SU-DHL-6 (cell line): Measurements from ENCODE around the gene SFXN2.

Source experiments
- H2AFZ ChIP-seq: fragments of 200-600 bp; sonication (generic); 2 replicates; pipeline ENCODE4 v1.6.1; 2014; ENCODE audit warnings: low read depth, mild to moderate bottlenecking, moderate library complexity, mixed read lengths, antibody characterized with exemption, low read length; ENCODE audit not compliant: severe bottlenecking
- H3F3A ChIP-seq: fragments of 200-600 bp; shearing (Covaris generic); 2 replicates; pipeline ENCODE4 v1.6.0; 2016; ENCODE audit warnings: antibody characterized with exemption, mild to moderate bottlenecking; ENCODE audit not compliant: insufficient read depth
- H3K27ac ChIP-seq: fragments of 200-600 bp; sonication (generic); 2 replicates; pipeline ENCODE4 v1.5.1; 2016; ENCODE audit warnings: low read depth, mild to moderate bottlenecking, low read length, moderate library complexity, mixed read lengths
- H3K27me3 ChIP-seq: fragments of 200-600 bp; sonication (generic), shearing (Covaris generic); 2 replicates; pipeline ENCODE4 v1.6.0; 2014; ENCODE audit warnings: mild to moderate bottlenecking, low read length
- H3K36me3 ChIP-seq: fragments of 200-600 bp; sonication (generic); 2 replicates; pipeline ENCODE4 v1.6.1; 2014; ENCODE audit warnings: mild to moderate bottlenecking, low read length, mixed read lengths
- H3K4me2 ChIP-seq: fragments of 300-600, 200-600 bp; shearing (Covaris generic), sonication (generic); 2 replicates; pipeline ENCODE4 v1.6.0; 2014; ENCODE audit warnings: low read length, low read depth, mild to moderate bottlenecking; ENCODE audit not compliant: poor library complexity, severe bottlenecking
- H3K4me3 ChIP-seq: fragments of 200-600 bp; sonication (generic); 2 replicates; pipeline ENCODE4 v1.5.1; 2014; ENCODE audit warnings: antibody characterized with exemption, low read length, mild to moderate bottlenecking, mixed read lengths; ENCODE audit not compliant: insufficient read depth, poor library complexity, severe bottlenecking
- H3K79me2 ChIP-seq: fragments of 200-600 bp; sonication (generic); 2 replicates; pipeline ENCODE4 v1.6.1; 2014; ENCODE audit warnings: mild to moderate bottlenecking, low read length, moderate library complexity; ENCODE audit not compliant: insufficient read depth
- H3K9ac ChIP-seq: fragments of 200-600 bp; sonication (generic); 2 replicates; pipeline ENCODE4 v1.7.0; 2014; ENCODE audit warnings: mild to moderate bottlenecking, low read length
- H3K9me2 ChIP-seq: fragments of 200-600 bp; sonication (generic); replicated peaks from 2 replicates; pipeline ENCODE4 v1.6.1; 2014; ENCODE audit warnings: low read length; ENCODE audit not compliant: insufficient read depth
- H3K9me3 ChIP-seq: fragments of 200-600 bp; sonication (generic); 2 replicates; pipeline ENCODE4 v1.6.1; 2014; ENCODE audit warnings: low read length, mixed read lengths; ENCODE audit not compliant: insufficient read depth
- H4K20me1 ChIP-seq: fragments of 200-600 bp; sonication (generic); 2 replicates; pipeline ENCODE4 v1.6.1; 2014; ENCODE audit warnings: low read depth, mild to moderate bottlenecking, antibody characterized with exemption, low read length, moderate library complexity, mixed read lengths
- EZH2phosphoT487 ChIP-seq: fragments of 200-600 bp; sonication (generic), shearing (Covaris generic); conservative IDR thresholded peaks from 2 replicates; pipeline ENCODE4 v1.6.1; 2018; ENCODE audit warnings: mild to moderate bottlenecking, antibody characterized with exemption, low read length, moderate library complexity, mixed read lengths
- TF ChIP-seq, protein P1 (sequence below): fragments of 200-600 bp; sonication (generic); IDR thresholded peaks from one replicate; pipeline ENCODE4 v1.5.1; 2017; ENCODE audit warnings: antibody characterized with exemption, mild to moderate bottlenecking, low read length, moderate library complexity; ENCODE audit not compliant: insufficient read depth, poor library complexity, severe bottlenecking

The SFXN2 gene

DNA sequence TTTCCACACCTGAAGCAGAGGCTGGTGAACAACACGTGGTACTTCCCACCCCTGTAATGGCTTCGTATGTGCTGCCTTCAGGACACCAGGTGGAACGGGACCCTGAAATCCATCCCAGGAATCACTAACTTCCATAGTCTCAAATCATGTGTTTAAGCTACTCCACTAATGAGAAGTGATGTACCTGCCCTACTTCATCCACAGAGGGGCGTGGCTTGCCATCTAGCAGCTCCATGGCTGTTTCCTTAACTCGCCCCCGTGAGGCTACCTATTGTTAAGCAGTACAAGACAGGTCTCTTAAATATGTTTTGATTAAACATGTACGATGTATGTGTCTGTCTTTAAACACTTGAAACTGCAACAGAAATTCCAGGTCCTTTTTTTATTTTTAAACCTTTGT is 32.0 kb upstream of the SFXN2 start:
- Histone ChIP-seq H2AFZ (no peak overlapping the region), H3K4me2 (no peak overlapping the region), H3K36me3 (no peaks in the 10 kb centered on the region), H3F3A (no peaks in the 10 kb centered on the region), H3K9me2 (no peaks in the 10 kb centered on the region), H3K9ac (no peak overlapping the region), H3K9me3 (no peaks in the 10 kb centered on the region), H3K4me3 (no peak overlapping the region), H3K79me2 (no peaks in the 10 kb centered on the region), H3K27me3 (no peaks in the 10 kb centered on the region), H4K20me1 (no peaks in the 10 kb centered on the region), H3K27ac (no peak overlapping the region)
- TF ChIP-seq, protein P1, sequence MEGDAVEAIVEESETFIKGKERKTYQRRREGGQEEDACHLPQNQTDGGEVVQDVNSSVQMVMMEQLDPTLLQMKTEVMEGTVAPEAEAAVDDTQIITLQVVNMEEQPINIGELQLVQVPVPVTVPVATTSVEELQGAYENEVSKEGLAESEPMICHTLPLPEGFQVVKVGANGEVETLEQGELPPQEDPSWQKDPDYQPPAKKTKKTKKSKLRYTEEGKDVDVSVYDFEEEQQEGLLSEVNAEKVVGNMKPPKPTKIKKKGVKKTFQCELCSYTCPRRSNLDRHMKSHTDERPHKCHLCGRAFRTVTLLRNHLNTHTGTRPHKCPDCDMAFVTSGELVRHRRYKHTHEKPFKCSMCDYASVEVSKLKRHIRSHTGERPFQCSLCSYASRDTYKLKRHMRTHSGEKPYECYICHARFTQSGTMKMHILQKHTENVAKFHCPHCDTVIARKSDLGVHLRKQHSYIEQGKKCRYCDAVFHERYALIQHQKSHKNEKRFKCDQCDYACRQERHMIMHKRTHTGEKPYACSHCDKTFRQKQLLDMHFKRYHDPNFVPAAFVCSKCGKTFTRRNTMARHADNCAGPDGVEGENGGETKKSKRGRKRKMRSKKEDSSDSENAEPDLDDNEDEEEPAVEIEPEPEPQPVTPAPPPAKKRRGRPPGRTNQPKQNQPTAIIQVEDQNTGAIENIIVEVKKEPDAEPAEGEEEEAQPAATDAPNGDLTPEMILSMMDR = no peak
- TF ChIP-seq EZH2phosphoT487 = no peak

DNA sequence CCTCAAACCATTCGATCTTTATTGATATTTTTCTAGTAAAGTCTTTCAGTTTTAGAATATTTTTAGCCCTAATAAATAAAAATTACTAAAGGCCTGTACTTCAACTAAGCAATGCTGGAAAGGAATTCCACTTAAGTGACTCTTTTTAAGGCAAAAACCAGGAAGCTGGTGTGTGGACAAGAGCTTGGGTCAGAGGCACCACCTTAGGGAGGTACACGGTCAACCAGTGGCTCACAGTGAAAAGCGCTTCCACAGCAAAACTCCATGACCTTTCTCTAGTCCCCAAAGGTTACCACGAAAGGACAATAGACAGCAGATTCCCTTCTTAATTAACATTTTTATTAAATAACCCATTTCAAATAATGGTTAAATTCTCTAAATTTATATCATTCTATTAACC is 31.5 kb upstream of the SFXN2 start:
- no peaks in the 10 kb centered on the region for H3K27me3 ChIP-seq
- H3K36me3 ChIP-seq = no peaks in the 10 kb centered on the region
- H3K4me3 ChIP-seq = no peak overlapping the region
- no peaks in the 10 kb centered on the region for H3K9me2 ChIP-seq
- H3K9me3 ChIP-seq = no peaks in the 10 kb centered on the region
- no peak overlapping the region for H2AFZ ChIP-seq
- no peaks in the 10 kb centered on the region for H3K79me2 ChIP-seq
- no peak overlapping the region for H3K4me2 ChIP-seq
- H3K27ac ChIP-seq = no peak overlapping the region
- no peaks in the 10 kb centered on the region for H4K20me1 ChIP-seq
- TF ChIP-seq EZH2phosphoT487 = no peak
- TF ChIP-seq, protein P1 = no peak
- no peaks in the 10 kb centered on the region for H3F3A ChIP-seq
- no peak overlapping the region for H3K9ac ChIP-seq

DNA sequence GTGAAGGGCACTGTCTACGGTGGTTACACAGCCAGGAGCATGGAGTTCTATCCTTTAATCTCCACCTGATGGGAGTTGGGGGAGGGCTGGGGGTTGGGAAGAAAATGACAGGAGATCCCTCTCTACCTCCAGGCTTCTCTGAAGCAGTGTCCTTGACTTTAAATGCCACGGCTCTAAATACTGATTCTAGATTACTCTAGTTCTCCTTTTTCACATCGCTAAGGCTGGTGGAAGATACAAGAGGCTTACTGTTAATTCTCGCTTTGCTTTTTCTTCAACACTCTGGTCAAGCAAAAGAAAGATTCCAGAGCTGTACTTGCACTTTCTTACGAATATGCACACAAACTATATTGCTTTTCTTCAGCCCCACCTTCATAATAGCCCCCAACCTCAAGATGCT is 30.7 kb upstream of the SFXN2 start:
- Histone ChIP-seq H3K27ac (no peak overlapping the region), H3K79me2 (no peaks in the 10 kb centered on the region), H3K27me3 (no peaks in the 10 kb centered on the region), H3K4me3 (no peak overlapping the region), H3K9ac (no peak overlapping the region), H3K9me3 (no peaks in the 10 kb centered on the region), H4K20me1 (no peaks in the 10 kb centered on the region), H2AFZ (no peak overlapping the region), H3K36me3 (no peaks in the 10 kb centered on the region), H3K9me2 (no peaks in the 10 kb centered on the region), H3K4me2 (no peak overlapping the region), H3F3A (no peaks in the 10 kb centered on the region)
- TF ChIP-seq, protein P1 = no peak
- TF ChIP-seq EZH2phosphoT487 = no peak
